ENCODE data around the gene GATA1.

GATA1 gene

DNA sequence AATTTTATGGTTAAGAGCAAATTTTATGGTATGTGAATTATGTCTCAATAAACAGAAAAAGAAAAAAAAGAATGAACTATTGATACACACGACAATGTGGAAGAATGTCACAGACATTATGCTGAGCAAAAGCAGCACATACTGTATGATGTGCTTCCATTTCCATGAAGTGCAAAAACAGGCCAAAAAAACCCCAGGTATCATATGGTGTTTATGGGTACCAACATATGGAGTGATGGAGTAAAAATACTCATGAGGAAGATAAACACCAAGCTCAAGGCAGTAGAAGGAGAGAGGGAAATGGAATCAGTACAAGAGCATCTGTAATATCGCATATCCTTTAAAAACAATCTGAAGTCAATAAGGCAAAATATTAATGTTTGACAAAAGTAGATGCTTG, 4.2 kb upstream of the GATA1 start:
- no peak for FAIRE-seq
- DNase-seq (ENCODE audit: insufficient read length, low spot score), result no peak
- no peak for TF ChIP-seq SPI1 (IDR thresholded peaks at IDR 0.05; ENCODE audit: low read depth, low read length)
- TF ChIP-seq POLR2AphosphoS5 (IDR thresholded peaks at IDR 0.05; ENCODE audit: low read depth, low read length), result no peak
- no peak for TF ChIP-seq PAX5 (IDR thresholded peaks at IDR 0.05; ENCODE audit: insufficient read depth, low read length, severe bottlenecking)
- TF ChIP-seq TAF1 (IDR thresholded peaks at IDR 0.05; ENCODE audit: low read depth, low read length), result no peak
- no peak for TF ChIP-seq POU2F2 (IDR thresholded peaks at IDR 0.05; ENCODE audit: low read depth, low read length)
- TF ChIP-seq POLR2A (IDR thresholded peaks at IDR 0.05; ENCODE audit: low read depth, low read length), result no peak

DNA sequence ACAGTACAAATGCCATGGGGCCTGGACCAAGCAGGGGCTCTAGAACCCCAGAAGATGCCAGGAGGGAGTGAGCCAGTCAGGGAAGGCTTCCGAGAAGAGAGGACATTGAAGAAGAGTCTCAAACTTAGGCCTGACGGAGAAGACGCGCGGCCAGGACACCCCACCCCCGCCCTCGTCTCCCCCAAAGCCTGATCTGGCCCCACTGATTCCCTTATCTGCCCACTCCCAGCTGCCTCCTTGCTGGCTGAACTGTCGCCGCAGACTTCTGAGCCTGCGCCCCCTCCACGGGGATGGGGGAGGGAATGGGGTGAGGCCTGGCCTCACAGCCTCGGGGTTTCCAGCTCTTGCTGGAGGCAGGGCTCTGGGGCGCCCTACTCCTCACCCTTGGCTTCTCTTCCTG, 3.6 kb upstream of the GATA1 start:
- FAIRE-seq, result no peak
- DNase-seq (ENCODE audit: insufficient read length, low spot score), result no peak
- TF ChIP-seq PAX5 (IDR thresholded peaks at IDR 0.05; ENCODE audit: insufficient read depth, low read length, severe bottlenecking) (no peak), POU2F2 (IDR thresholded peaks at IDR 0.05; ENCODE audit: low read depth, low read length) (no peak), SPI1 (IDR thresholded peaks at IDR 0.05; ENCODE audit: low read depth, low read length) (no peak), POLR2AphosphoS5 (IDR thresholded peaks at IDR 0.05; ENCODE audit: low read depth, low read length) (no peak), TAF1 (IDR thresholded peaks at IDR 0.05; ENCODE audit: low read depth, low read length) (no peak), POLR2A (IDR thresholded peaks at IDR 0.05; ENCODE audit: low read depth, low read length) (no peak)

DNA sequence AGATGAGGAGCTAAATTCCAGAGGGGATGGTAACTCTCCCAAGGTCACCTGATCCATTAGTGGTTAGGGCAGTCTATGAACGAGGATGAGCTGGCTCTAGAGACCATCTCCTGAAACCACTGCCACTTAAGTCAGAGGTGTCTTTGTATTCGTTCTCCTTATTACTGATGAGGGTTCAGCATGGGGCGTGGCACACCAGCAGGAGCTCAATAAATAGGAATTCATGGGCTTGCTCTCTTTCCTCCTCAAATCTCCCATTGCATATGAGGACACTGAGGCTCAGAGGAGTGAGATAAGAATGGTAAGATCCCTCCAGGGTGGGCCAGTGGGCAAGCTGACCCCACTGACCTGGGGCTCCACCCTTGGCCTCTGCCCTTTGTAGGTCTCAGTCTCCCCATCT, 1.7 kb upstream of the GATA1 start:
- no peak for TF ChIP-seq PAX5 (IDR thresholded peaks at IDR 0.05; ENCODE audit: insufficient read depth, low read length, severe bottlenecking)
- no peak for TF ChIP-seq POU2F2 (IDR thresholded peaks at IDR 0.05; ENCODE audit: low read depth, low read length)
- no peak for TF ChIP-seq SPI1 (IDR thresholded peaks at IDR 0.05; ENCODE audit: low read depth, low read length)
- TF ChIP-seq POLR2A (IDR thresholded peaks at IDR 0.05; ENCODE audit: low read depth, low read length), result no peak
- no peak for TF ChIP-seq POLR2AphosphoS5 (IDR thresholded peaks at IDR 0.05; ENCODE audit: low read depth, low read length)
- no peak for TF ChIP-seq TAF1 (IDR thresholded peaks at IDR 0.05; ENCODE audit: low read depth, low read length)
- FAIRE-seq (no peak), DNase-seq (ENCODE audit: insufficient read length, low spot score) (no peak)

DNA sequence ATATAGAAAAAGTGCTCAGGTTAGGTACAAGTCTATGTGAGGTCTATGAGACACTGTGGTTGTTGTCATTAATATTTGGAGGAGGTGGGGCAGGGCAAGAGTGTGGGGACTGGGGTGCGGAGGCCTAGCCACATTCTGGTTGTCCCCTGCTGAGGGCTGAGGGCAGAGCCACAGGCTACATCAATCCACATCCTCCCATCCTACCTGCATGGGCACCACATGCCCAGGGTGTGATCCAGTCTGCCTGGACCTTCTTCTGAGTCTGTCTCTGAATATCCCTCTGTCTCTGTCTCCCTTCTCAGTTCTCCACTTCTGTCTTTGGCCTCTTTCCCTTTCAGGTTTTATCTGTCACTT, 1.2 kb upstream of the GATA1 start:
- no peak for TF ChIP-seq POLR2AphosphoS5 (IDR thresholded peaks at IDR 0.05; ENCODE audit: low read depth, low read length)
- no peak for TF ChIP-seq SPI1 (IDR thresholded peaks at IDR 0.05; ENCODE audit: low read depth, low read length)
- TF ChIP-seq POU2F2 (IDR thresholded peaks at IDR 0.05; ENCODE audit: low read depth, low read length), result no peak
- TF ChIP-seq POLR2A (IDR thresholded peaks at IDR 0.05; ENCODE audit: low read depth, low read length), result no peak
- TF ChIP-seq PAX5 (IDR thresholded peaks at IDR 0.05; ENCODE audit: insufficient read depth, low read length, severe bottlenecking), result no peak
- TF ChIP-seq TAF1 (IDR thresholded peaks at IDR 0.05; ENCODE audit: low read depth, low read length), result no peak
- DNase-seq (ENCODE audit: insufficient read length, low spot score) (no peak), FAIRE-seq (no peak)

DNA sequence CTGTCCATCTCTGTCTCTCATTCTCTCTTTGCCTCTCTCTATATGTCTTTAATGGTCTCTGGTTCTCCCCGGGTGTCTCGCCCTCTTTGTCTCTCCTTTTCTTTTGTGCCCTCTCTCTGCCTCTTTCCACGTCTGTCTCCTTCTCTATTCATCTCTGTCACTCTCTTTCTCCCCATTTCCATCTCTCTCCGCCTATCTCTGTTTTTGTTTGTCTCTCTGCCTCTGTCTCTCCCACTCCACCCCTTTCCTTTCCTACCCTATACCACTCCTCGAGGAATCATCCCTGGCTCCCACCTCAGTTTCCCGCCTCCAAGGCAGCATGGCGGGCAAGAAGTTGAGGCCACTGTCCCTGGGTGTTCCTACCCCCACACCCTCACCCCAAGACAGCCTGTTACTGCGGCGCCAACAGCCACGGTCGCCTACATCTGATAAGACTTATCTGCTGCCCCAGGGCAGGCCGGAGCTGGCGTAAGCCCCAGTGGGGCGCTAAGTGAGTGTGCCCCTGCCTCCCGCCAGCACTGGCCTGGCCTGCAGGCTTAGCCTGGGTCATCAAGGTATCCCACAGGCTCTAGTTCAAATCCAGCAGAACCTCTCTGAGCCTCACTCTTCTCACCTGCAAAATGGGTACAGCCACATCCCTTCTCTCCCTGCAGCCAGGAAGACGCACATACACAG, 713 bp upstream of the GATA1 start:
- FAIRE-seq (no peak), DNase-seq (ENCODE audit: insufficient read length, low spot score) (no peak)
- TF ChIP-seq POU2F2 (IDR thresholded peaks at IDR 0.05; ENCODE audit: low read depth, low read length), result no peak
- TF ChIP-seq SPI1 (IDR thresholded peaks at IDR 0.05; ENCODE audit: low read depth, low read length), result no peak
- no peak for TF ChIP-seq POLR2AphosphoS5 (IDR thresholded peaks at IDR 0.05; ENCODE audit: low read depth, low read length)
- TF ChIP-seq POLR2A (IDR thresholded peaks at IDR 0.05; ENCODE audit: low read depth, low read length), result no peak
- TF ChIP-seq PAX5 (IDR thresholded peaks at IDR 0.05; ENCODE audit: insufficient read depth, low read length, severe bottlenecking), result no peak
- no peak for TF ChIP-seq TAF1 (IDR thresholded peaks at IDR 0.05; ENCODE audit: low read depth, low read length)

DNA sequence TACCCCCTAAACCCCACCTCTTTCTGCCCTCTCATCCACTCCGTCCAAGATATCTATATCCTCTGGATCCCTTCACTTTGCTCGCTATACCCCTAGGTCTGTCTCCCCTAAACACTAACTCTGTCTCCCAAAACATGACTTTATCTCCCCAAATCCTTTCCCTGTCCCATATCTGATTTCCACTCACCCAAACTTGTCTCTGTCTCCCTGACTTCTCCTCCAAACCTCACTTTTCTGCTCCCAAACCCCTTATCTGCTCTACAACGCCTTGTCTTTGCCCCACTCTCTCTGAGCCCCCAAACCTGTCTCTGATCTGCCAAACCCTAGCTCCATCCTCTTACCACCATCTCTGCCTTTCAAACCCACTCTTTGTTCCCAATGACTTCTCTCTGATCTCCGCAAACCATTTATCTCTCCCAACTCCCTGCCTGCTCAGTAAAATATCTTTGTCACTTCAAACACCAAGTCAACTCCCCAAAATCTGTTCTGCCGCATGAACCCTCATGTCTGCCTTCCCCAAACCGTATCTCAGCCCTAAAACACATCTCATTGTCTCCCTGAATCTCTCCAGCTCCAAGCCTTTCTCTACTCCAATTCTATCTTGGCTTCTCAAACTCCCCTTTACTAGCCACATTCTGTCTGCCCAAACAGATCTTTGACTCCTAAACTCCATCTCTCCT, 575 bp downstream of the GATA1 start:
- FAIRE-seq (no peak), DNase-seq (ENCODE audit: insufficient read length, low spot score) (no peak)
- no peak for TF ChIP-seq POLR2AphosphoS5 (IDR thresholded peaks at IDR 0.05; ENCODE audit: low read depth, low read length)

DNA sequence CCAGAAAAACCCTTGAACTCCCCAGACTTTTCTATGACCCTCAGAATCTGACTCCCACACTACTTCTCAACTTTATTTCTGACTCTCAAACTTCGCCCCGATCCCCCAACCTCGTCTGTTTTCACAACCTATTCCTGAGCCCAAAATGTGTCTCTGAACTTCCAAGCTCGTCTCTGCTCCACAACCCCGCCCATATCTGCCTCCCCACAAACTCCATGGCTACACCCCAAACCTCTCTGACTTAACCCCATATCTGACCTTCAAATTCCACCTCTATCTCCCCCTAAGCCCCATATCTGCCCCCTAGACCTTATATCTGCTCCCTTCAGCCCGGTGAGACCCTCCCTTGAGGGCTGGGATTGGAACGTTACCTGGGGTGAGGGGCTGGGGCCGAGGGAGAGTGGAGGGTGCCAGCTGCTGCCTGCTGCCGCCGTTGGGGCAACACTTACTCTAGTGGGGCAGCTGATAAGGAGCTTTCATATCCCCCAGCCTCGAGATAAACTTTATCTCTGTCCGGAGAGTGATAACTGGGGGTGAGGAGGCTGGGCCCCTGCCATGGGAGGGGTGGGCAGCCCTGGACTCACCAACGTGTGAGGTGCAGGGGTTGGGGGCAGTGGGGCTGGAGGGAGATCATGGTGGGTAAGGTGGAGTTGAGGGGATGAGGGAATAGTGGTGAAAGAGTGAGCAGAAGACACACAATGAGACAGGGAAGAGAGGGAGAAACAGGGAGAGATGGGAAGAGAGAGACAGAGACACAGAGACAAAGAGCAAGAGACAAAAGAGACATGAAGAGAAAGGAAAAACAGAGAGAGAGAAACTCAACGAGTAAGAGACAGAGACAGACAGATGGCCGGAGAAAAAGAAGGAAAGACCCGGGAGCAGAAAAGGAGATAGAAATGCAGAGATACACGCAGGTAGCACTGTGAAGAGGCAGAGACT, 1.4 kb downstream of the GATA1 start:
- TF ChIP-seq POLR2AphosphoS5 (IDR thresholded peaks at IDR 0.05; ENCODE audit: low read depth, low read length) (no peak), POLR2A (IDR thresholded peaks at IDR 0.05; ENCODE audit: low read depth, low read length) (no peak), PAX5 (IDR thresholded peaks at IDR 0.05; ENCODE audit: insufficient read depth, low read length, severe bottlenecking) (no peak), TAF1 (IDR thresholded peaks at IDR 0.05; ENCODE audit: low read depth, low read length) (no peak), POU2F2 (IDR thresholded peaks at IDR 0.05; ENCODE audit: low read depth, low read length) (no peak), SPI1 (IDR thresholded peaks at IDR 0.05; ENCODE audit: low read depth, low read length) (no peak)
- DNase-seq (ENCODE audit: insufficient read length, low spot score) (no peak), FAIRE-seq (no peak)

DNA sequence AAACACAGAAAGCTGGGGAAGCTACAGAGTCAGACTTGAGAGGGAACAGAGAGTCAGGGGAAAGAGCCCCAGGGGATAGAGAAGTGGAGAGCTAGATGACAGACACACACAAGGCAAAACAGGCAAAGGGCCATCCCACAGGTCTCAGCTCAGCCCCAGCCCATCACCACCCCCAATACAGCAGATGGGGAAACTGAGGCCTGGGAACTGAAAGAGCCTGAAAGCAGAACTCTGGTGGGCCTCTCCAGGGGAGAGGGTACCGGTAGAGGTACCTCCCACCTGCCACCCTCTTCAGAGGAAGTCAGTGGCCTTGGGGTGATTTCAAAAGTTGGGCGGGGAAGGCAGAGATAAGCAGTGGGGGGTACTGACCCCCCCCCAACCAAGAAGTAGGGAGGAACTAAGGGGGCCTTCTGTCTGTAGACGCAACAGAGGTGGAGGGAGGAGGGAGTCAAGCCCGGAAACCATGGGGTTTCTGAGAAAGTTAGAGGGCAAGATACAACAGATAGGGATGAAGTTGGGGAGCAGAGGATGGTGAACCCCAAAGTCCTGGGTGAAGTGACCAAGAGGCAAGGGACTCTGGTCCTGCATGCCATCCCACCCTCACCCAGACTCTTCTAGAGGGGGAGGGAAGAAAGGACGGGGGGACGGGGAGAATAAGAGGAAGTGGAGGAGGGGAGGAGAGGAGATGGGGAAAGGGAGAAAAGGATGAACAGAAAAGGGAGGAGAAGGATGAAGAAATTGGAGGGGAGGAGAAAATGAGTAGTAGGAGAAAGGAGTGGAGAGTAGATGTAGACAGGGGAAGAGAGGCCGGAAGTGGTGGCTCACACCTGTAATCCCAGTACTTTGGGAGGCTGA, 3.2 kb downstream of the GATA1 start:
- DNase-seq (ENCODE audit: insufficient read length, low spot score) (no peak), FAIRE-seq (no peak)
- TF ChIP-seq POLR2AphosphoS5 (IDR thresholded peaks at IDR 0.05; ENCODE audit: low read depth, low read length) (no peak), SPI1 (IDR thresholded peaks at IDR 0.05; ENCODE audit: low read depth, low read length) (no peak), POLR2A (IDR thresholded peaks at IDR 0.05; ENCODE audit: low read depth, low read length) (no peak), PAX5 (IDR thresholded peaks at IDR 0.05; ENCODE audit: insufficient read depth, low read length, severe bottlenecking) (no peak), POU2F2 (IDR thresholded peaks at IDR 0.05; ENCODE audit: low read depth, low read length) (no peak), TAF1 (IDR thresholded peaks at IDR 0.05; ENCODE audit: low read depth, low read length) (no peak)

All from GM12891 (cell line).